GM13977 (cell line): ENCODE measurements around the gene RTN4RL1.

Experiments used
- DNase-seq: peaks from one replicate; pipeline ENCODE4 v3.0.0; 2012; ENCODE audit warnings: low spot score
- CTCF ChIP-seq: IDR thresholded peaks from 2 replicates; pipeline ENCODE4 v1.5.1; 2012; ENCODE audit warnings: mild to moderate bottlenecking, control low read depth; ENCODE audit not compliant: insufficient read depth; ENCODE audit errors: extremely low read depth, missing control alignments
- in situ Hi-C: fragments of 300-500 bp; cut with MboI; formaldehyde crosslinking; loops from one replicate; pipeline ENCODE4 v1.12.0; 2022; ENCODE audit warnings: low sequenced_read_pairs, low pct_unique_long_range_greater_than_20kb, mixed read lengths, inconsistent platforms; ENCODE audit not compliant: unreplicated experiment

Gene RTN4RL1

GRCh38 chr17:2027528-2028233, 2.5 kb upstream of the RTN4RL1 start:
- TF ChIP-seq CTCF = no peak
- in situ Hi-C loops = loop anchor here (25.0 kb wide), 1 partner anchor 315 kb away; the partner anchor contains the start of genes TLCD2 and WDR81
- no peak for DNase-seq

- DNase-seq = peak; percentile 74
- in situ Hi-C loops = loop anchor here (25.0 kb wide), 1 partner anchor 313 kb away; the partner anchor contains the start of genes TLCD2 and WDR81
- peak; percentile 51 for TF ChIP-seq CTCF
Measured at GRCh38 chr17:2025622-2026309, 632 bp upstream of the RTN4RL1 start.

GRCh38 chr17:2024572-2025219, 438 bp downstream of the RTN4RL1 start:
- DNase-seq = no peak
- no peak for TF ChIP-seq CTCF
- in situ Hi-C loops = loop anchor here (25.0 kb wide), 1 partner anchor 312 kb away; the partner anchor contains the start of genes TLCD2 and WDR81

GRCh38 chr17:2023692-2024571, 1.2 kb downstream of the RTN4RL1 start:
- no peak for TF ChIP-seq CTCF
- in situ Hi-C loops = no loop called here
- peak; percentile 52 for DNase-seq

GRCh38 chr17:2023256-2023655, 1.9 kb downstream of the RTN4RL1 start:
- in situ Hi-C loops = no loop called here
- no peak for TF ChIP-seq CTCF
- no peak for DNase-seq
